Endothelial cell of hepatic sinusoid (primary cell): ENCODE data around the gene NTMT2.
"Not testable (repeated sequence)": the region's sequence is repeated elsewhere in the genome, so short reads cannot be mapped to it uniquely, and the experiment has no call there.

Experiments
- in situ Hi-C: cut with HindIII; loops from 2 replicates; pipeline ENCODE4 v1.10.0; 2017; ENCODE audit warnings: low sequenced_read_pairs

Gene NTMT2

DNA sequence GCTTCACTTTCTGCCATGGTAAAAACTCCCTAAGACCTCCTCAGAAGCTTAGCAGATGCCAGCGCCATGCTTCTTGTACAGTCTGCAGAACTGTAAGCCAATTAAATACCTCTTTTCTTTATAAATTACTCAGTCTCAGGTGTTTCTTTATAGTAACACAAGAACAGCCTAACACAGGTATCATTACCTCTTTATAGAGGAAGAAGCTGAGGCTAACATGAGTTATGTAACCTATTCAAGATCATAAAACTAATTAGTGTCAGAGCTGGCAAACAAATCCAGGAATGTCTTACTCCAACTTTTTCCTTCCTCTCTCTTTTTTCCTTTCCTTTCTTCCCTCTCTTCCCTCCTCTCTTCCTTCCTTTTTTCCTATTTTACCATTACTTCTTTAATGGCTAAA lies 9.3 kb downstream of the NTMT2 start:
- in situ Hi-C loops: no loop called here

DNA sequence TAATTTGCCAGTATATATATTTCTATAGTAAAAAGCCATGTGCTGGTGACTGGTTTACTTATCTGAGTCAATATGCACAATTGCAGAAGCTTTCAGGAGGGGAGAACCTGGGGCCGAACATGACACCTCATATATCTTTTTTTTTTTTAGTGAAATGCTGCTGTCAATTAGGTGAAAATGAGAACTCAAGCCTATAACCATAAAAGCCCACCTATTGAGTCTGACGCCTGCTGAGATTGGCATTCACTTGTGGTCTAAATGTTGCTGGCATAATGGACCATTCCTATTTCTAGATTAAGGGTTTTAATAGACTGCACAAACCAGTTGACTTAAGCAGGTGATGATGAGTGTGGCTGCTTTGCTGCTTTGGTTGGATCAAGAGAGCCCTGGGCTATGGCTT lies 10.8 kb downstream of the NTMT2 start:
- in situ Hi-C loops: no loop called here

GRCh38 chr1:170157820-170158219 lies 12.1 kb downstream of the NTMT2 start:
- in situ Hi-C loops: no loop called here

GRCh38 chr1:170162459-170163246 lies 16.9 kb downstream of the NTMT2 start:
- in situ Hi-C loops: no loop called here

DNA sequence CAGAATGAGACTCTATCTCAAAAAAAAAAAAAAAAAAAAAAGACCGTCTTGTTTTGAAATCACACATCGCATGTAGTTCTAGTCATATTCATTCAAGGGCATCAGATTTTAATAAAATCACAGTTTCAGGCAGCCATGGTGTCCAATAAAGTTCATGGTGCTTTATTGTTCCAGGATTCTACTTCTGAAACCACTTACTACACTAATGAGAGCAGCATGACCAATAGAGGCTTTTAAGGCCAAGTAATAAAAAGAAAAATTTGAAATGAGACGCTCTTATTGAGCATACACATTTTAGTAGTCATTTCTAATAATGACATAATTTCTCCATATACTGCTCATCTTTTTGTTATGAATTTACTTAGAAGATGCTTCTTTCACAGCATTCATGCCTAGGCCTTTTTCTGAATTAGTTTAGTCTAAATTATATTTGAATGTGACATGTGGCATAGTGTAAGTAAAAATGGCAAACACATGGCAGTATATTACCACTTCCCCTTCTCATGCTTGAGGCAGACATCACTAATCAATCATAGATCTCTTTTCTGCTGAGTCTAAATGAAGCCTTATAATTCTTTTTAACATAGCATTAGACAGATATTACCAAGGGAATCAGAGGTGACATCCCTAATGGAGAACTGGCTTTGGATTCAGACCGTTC lies 18.5 kb downstream of the NTMT2 start:
- in situ Hi-C loops: no loop called here

GRCh38 chr1:170166518-170167180 lies 20.9 kb downstream of the NTMT2 start:
- in situ Hi-C loops: no loop called here

DNA sequence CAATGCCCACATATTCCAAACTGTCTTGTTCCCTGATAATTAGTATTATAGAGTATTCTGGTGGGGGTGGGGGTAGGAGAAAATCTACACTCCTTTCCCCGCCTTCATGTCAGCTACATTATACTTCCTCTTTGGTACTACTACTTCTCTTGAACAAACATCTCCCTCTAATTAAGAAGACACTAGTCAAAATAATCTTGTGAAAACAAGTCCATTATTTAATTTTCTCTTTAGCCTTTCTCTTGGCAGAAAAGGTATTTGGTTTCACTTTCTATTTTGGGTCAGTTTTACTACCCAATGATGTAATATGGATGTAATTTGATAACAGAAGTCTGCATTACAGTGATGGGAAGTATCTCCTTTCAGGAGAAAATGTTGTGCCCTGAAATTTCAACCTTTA lies 22.5 kb downstream of the NTMT2 start:
- in situ Hi-C loops: no loop called here

DNA sequence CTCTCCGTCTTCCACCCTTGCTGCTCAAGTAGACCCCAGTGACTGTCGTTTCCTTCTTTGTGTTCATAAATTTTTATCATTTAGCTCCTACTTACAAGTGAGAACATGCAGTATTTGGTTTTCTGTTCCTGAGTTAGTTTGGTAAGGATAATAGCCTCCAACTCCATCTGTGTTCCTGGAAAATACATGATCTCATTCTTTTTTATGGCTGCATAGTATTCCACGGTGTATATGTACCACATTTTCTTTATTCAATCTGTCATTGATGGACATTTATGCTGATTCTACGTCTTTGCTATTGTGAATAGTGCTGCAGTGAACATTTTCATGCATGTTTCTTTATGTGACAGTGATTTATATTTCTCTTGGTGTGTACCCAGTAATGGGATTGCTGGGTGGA lies 24.8 kb downstream of the NTMT2 start:
- in situ Hi-C loops: not testable (repeated sequence)

DNA sequence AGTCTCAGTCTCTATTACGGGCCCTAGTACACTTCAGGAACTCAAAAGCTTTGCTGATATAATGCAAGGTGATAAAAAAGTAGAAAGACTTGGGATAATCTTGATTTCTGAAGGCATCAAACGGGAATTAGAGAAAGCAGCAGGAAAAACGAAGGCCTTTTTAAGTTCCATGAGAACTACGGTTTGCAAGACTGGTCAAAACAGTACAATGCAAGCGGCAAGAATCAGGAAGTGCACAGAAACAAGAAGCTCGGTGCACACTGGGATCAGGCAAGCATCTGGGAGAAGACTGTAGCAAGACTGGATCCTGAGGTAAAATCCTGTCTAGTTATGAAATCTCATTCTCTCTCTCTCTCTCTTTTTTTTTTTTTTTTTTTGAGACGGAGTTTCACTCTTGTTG lies 28.6 kb downstream of the NTMT2 start:
- in situ Hi-C loops: no loop called here

DNA sequence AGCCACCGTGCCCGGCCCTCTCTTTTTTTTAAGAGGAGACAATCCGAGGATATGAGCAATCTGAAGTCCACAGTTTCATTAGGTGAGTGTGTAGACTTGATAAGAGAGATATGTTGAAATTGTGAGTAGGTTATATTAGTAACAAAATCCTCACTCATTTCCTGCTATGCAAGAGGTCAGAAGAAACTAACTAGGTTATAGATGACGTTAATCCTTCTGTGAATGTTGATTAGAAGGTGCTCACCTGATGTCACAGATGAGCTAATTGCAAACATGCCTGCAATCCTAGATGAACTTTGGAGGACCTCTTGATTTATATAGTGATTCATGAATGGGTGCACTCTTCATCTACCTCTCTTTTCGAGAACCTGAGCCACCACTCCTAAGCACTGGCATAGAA lies 29.3 kb downstream of the NTMT2 start:
- in situ Hi-C loops: no loop called here

DNA sequence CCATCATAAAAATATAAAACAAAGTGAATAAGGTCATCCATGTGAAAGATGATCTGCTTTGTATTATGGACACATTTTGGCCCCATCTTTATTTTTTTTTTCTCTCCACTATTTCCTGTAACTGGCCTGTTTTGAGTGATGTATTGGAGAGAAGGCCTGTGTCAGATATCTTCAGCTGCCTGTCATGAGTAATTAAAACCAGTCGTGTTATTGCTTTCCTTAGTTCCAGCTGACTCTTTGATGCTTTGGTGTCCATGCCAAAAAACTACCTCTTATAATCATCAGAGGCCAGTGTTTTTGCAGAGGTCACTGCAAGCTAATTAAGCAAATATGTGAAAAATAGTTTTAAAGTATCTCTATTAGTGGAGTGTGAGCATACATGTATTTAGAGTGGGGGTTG lies 29.7 kb downstream of the NTMT2 start:
- in situ Hi-C loops: no loop called here

DNA sequence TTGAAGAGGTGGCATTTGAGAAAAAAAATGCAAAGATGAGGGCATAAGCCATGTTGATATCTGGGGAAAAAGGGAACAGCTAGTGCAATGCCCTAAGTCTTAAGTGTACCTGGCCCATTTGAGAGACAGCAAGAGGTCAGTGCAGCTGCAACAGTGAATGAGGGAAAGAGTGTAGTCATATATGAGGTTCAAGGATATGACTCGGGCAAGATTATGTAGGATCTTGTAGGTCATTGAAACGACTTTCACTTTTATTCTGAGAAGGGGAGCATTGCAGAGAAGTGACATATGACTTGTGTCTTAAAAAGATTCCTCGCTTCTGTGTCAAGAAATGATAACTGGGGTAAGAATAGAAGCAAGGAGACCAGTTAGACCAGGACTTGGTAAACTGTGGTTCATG lies 31.0 kb downstream of the NTMT2 start:
- in situ Hi-C loops: no loop called here

DNA sequence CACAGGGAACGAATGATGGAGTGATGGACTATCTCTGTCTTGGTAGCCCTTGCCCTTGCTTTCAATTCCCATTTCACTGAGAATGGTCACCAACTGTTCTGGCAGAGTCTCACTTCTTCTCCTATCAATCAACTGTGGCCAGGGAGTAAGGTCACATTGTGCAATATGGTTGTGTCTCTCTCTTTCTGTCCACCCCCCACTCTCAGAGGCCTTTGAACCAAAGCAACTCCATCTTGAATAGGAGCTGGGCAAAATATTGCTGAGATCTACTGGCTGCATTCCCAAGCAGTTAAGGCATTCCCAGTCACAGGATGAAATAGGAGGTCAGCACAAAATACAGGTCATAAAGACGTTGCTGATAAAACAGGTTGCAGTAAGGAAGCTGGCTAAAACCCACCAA lies 36.7 kb downstream of the NTMT2 start:
- in situ Hi-C loops: no loop called here

GRCh38 chr1:170192546-170192945 lies 46.8 kb downstream of the NTMT2 start:
- in situ Hi-C loops: no loop called here

GRCh38 chr1:170194451-170194850 lies 48.7 kb downstream of the NTMT2 start:
- in situ Hi-C loops: no loop called here

GRCh38 chr1:170196490-170197236 lies 50.9 kb downstream of the NTMT2 start:
- in situ Hi-C loops: loop anchor here (5.0 kb wide), 1 partner anchor 49 kb away; the partner anchor contains the start of gene NTMT2

DNA sequence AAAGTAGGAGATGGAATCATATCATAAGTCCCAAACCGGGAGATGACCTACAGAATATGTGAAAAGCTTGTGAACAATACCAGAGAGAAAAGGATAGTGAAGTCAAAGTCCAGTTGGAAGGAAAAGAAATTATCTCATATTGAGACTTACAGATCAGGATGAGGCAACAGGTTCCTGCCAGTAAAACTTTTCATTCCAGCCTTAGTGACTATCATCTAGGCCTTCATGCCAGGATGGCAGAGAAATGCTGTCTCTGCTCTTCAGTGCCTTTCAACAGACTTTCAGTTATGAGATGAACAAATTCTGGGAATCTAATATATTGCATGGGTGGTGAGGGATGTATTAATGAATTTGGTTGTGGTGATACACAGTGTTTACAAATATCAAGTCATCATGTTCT lies 52.3 kb downstream of the NTMT2 start:
- in situ Hi-C loops: loop anchor here (5.0 kb wide), 1 partner anchor 51 kb away; the partner anchor contains the start of gene NTMT2

- in situ Hi-C loops: loop anchor here (5.0 kb wide), 1 partner anchor 51 kb away; the partner anchor contains the start of gene NTMT2
Observed at GRCh38 chr1:170198584-170198983, 52.8 kb downstream of the NTMT2 start.

- in situ Hi-C loops: no loop called here
Observed at GRCh38 chr1:170200161-170200560, 54.4 kb downstream of the NTMT2 start.

GRCh38 chr1:170200621-170201397 lies 55.0 kb downstream of the NTMT2 start:
- in situ Hi-C loops: no loop called here
